H9 (cell line): ENCODE measurements around the gene SLC25A40. TPM values are rescaled to one million over a fixed set of nuclear protein-coding genes. Genes with fewer than 3 reads are reported as not detected.

Source experiments
- DNase-seq: peaks from one replicate; pipeline ENCODE4 v3.0.0-alpha.2; 2017
- H2AFZ ChIP-seq: one replicate; pipeline ENCODE4 v1.6.1; 2013; ENCODE audit warnings: mild to moderate bottlenecking, low read length, control low read depth, moderate library complexity
- H2AK5ac ChIP-seq: 2 replicates; pipeline ENCODE4 v1.6.1; 2013; ENCODE audit warnings: low read length, control low read depth, mixed read lengths; ENCODE audit not compliant: insufficient read length
- H2BK120ac ChIP-seq: one replicate; pipeline ENCODE4 v1.6.1; 2013; ENCODE audit warnings: low read depth, mild to moderate bottlenecking, low read length, control low read depth, inconsistent platforms; ENCODE audit not compliant: poor library complexity, severe bottlenecking
- H2BK12ac ChIP-seq: 2 replicates; pipeline ENCODE4 v1.6.1; 2013; ENCODE audit warnings: low read length, control low read depth, mixed read lengths, low read depth; ENCODE audit not compliant: insufficient read length
- H2BK15ac ChIP-seq: 2 replicates; pipeline ENCODE4 v1.6.1; 2013; ENCODE audit warnings: low read depth, low read length, control low read depth
- H2BK20ac ChIP-seq: one replicate; pipeline ENCODE4 v1.6.1; 2013; ENCODE audit warnings: low read depth, mild to moderate bottlenecking, low read length, control low read depth, inconsistent platforms; ENCODE audit not compliant: poor library complexity, severe bottlenecking
- H2BK5ac ChIP-seq: 2 replicates; pipeline ENCODE4 v1.6.1; 2013; ENCODE audit warnings: low read length, control low read depth, mixed read lengths; ENCODE audit not compliant: insufficient read length
- H3K14ac ChIP-seq: 2 replicates; pipeline ENCODE4 v1.6.1; 2013; ENCODE audit warnings: low read length, control low read depth; ENCODE audit not compliant: insufficient read depth
- H3K18ac ChIP-seq: 2 replicates; pipeline ENCODE4 v1.6.1; 2013; ENCODE audit warnings: low read depth, mild to moderate bottlenecking, mixed read lengths, low read length, control low read depth; ENCODE audit not compliant: insufficient read length
- H3K23ac ChIP-seq: 2 replicates; pipeline ENCODE4 v1.6.1; 2013; ENCODE audit warnings: low read length, control low read depth, mixed read lengths, low read depth; ENCODE audit not compliant: insufficient read length
- H3K23me2 ChIP-seq: 2 replicates; pipeline ENCODE4 v1.6.1; 2013; ENCODE audit warnings: low read depth, mild to moderate bottlenecking, mixed read lengths, low read length, control low read depth; ENCODE audit not compliant: insufficient read length, poor library complexity, severe bottlenecking
- H3K27ac ChIP-seq: 2 replicates; pipeline ENCODE4 v1.5.1; 2013; ENCODE audit warnings: low read length, control low read depth, mixed read lengths, low read depth; ENCODE audit not compliant: insufficient read length
- H3K27me3 ChIP-seq: 2 replicates; pipeline ENCODE4 v1.6.1; 2013; ENCODE audit warnings: low read length, control low read depth, inconsistent platforms; ENCODE audit not compliant: insufficient read depth
- H3K4ac ChIP-seq: 2 replicates; pipeline ENCODE4 v1.6.1; 2013; ENCODE audit warnings: low read depth, mild to moderate bottlenecking, control low read depth, inconsistent platforms, low read length, moderate library complexity
- H3K4me1 ChIP-seq: 2 replicates; pipeline ENCODE4 v1.6.1; 2013; ENCODE audit warnings: low read length, control low read depth, inconsistent platforms; ENCODE audit not compliant: insufficient read depth
- H3K4me2 ChIP-seq: 2 replicates; pipeline ENCODE4 v1.6.1; 2013; ENCODE audit warnings: low read length, control low read depth, mixed read lengths; ENCODE audit not compliant: insufficient read length, insufficient read depth
- H3K56ac ChIP-seq: 2 replicates; pipeline ENCODE4 v1.6.1; 2013; ENCODE audit warnings: low read depth, mild to moderate bottlenecking, mixed read lengths, low read length, control low read depth; ENCODE audit not compliant: insufficient read length
- H3K79me1 ChIP-seq: 2 replicates; pipeline ENCODE4 v1.6.1; 2013; ENCODE audit warnings: low read depth, mild to moderate bottlenecking, moderate library complexity, low read length, control low read depth, inconsistent platforms; ENCODE audit not compliant: insufficient read depth, poor library complexity, severe bottlenecking
- H3K79me2 ChIP-seq: 2 replicates; pipeline ENCODE4 v1.6.1; 2013; ENCODE audit warnings: low read length, control low read depth, inconsistent platforms; ENCODE audit not compliant: insufficient read depth
- H3K9ac ChIP-seq: 2 replicates; pipeline ENCODE4 v1.6.1; 2013; ENCODE audit warnings: low read length, control low read depth, mixed read lengths; ENCODE audit not compliant: insufficient read length; ENCODE audit errors: extremely low read depth
- H3K9me3 ChIP-seq: one replicate; pipeline ENCODE4 v1.6.1; 2013; ENCODE audit warnings: low read depth, low read length, inconsistent platforms; ENCODE audit not compliant: control insufficient read depth
- H3T11ph ChIP-seq: one replicate; pipeline ENCODE4 v1.6.1; 2013; ENCODE audit warnings: mild to moderate bottlenecking, low read length, control low read depth, inconsistent platforms
- H4K20me1 ChIP-seq: one replicate; pipeline ENCODE4 v1.6.1; 2013; ENCODE audit not compliant: control insufficient read depth, insufficient read length, insufficient read depth
- H4K5ac ChIP-seq: 2 replicates; pipeline ENCODE4 v1.6.1; 2013; ENCODE audit warnings: low read depth, mild to moderate bottlenecking, mixed read lengths, low read length, control low read depth; ENCODE audit not compliant: insufficient read length
- H4K8ac ChIP-seq: replicated peaks from 2 replicates; pipeline ENCODE4 v1.6.1; 2013; ENCODE audit warnings: low read length, control low read depth, mixed read lengths, low read depth; ENCODE audit not compliant: insufficient read length
- H4K91ac ChIP-seq: 2 replicates; pipeline ENCODE4 v1.6.1; 2013; ENCODE audit warnings: low read depth, mild to moderate bottlenecking, moderate library complexity, mixed read lengths, low read length, control low read depth; ENCODE audit not compliant: insufficient read length
- H3K27ac Mint-ChIP-seq, 3 experiments: 2 replicates in 2 of 3; 3 replicates in 1 of 3; pipeline ENCODE4 v1.8.0; 2020 to 2021; ENCODE audit warnings: mixed read lengths in 3 of 3, mild to moderate bottlenecking in 1 of 3, moderate library complexity in 1 of 3
- H3K27me3 Mint-ChIP-seq: 2 replicates; pipeline ENCODE4 v1.8.0; 2021; ENCODE audit warnings: low read depth, mild to moderate bottlenecking, moderate library complexity, mixed read lengths
- H3K36me3 Mint-ChIP-seq, 3 experiments: 2 replicates in 2 of 3; 3 replicates in 1 of 3; pipeline ENCODE4 v1.8.0; 2020 to 2021; ENCODE audit warnings: low read depth in 3 of 3, mixed read lengths in 3 of 3; ENCODE audit not compliant: insufficient read depth in 1 of 3
- H3K4me1 Mint-ChIP-seq, 2 experiments: 2 replicates each; pipeline ENCODE4 v1.8.0; 2020; ENCODE audit warnings: mixed read lengths in 2 of 2
- H3K4me3 Mint-ChIP-seq, 2 experiments: 2 replicates in 1 of 2; 3 replicates in 1 of 2; pipeline ENCODE4 v1.8.0; 2020 to 2021; ENCODE audit warnings: mild to moderate bottlenecking in 2 of 2, mixed read lengths in 2 of 2, moderate library complexity in 1 of 2
- H3K9me3 Mint-ChIP-seq, 2 experiments: 2 replicates in 1 of 2; 3 replicates in 1 of 2; pipeline ENCODE4 v1.8.0; 2020; ENCODE audit warnings: mild to moderate bottlenecking in 2 of 2, mixed read lengths in 2 of 2, moderate library complexity in 1 of 2
- WGBS: extraction: QIAGEN DNeasy Blood & Tissue Kit; methylation state at CpG from one replicate; pipeline ENCODE4 v1.1.7; 2013; ENCODE audit warnings: missing lambda C conversion rate, low lambda C conversion rate, mixed read lengths; ENCODE audit not compliant: insufficient read length; ENCODE audit errors: extremely low coverage; 5-methylcytosine and 5-hydroxymethylcytosine counted together
- total RNA-seq: library from RNA; stranded (reverse); gene quantifications from 2 replicates; pipeline ENCODE4 v1.2.1, GENCODE V29; 2021
- TF ChIP-seq, protein P1 (sequence below): fragments of 200-600 bp; sonication (generic); conservative IDR thresholded peaks from 3 replicates; pipeline ENCODE4 v1.8.0; 2021; ENCODE audit warnings: antibody characterized with exemption, mild to moderate bottlenecking

Gene SLC25A40
- total RNA-seq, 1 experiment from 2014 or later = 10.4 TPM

GRCh38 chr7:87852306-87852705 lies 23.9 kb downstream of the SLC25A40 start:
- DNase-seq = no peak
- peaks cover 4 to 6% of the 10 kb centered on the region in 2 experiments for H3K4me1 Mint-ChIP-seq
- no peak overlapping the region for H3K4ac ChIP-seq
- no peak overlapping the region for H2BK5ac ChIP-seq
- no peak overlapping the region for H3K27ac ChIP-seq
- no peak overlapping the region for H2BK120ac ChIP-seq
- H3K23me2 ChIP-seq = no peaks in the 10 kb centered on the region
- H4K5ac ChIP-seq = no peak overlapping the region
- H3K23ac ChIP-seq = no peak overlapping the region
- no peak overlapping the region for H3T11ph ChIP-seq
- no peaks in the 10 kb centered on the region for H3K79me1 ChIP-seq
- no peak overlapping the region for H2AK5ac ChIP-seq
- H3K27ac Mint-ChIP-seq = peak overlapping the region in 1 of 3 experiments; percentile 95; a peak in 2 of 7 replicates
- WGBS = no CpG with 5 or more reads among the region's 6 CpGs
- H3K27me3 Mint-ChIP-seq = no peaks in the 10 kb centered on the region
- H3K9me3 ChIP-seq = no peaks in the 10 kb centered on the region
- H3K9ac ChIP-seq = no peak overlapping the region
- H2BK20ac ChIP-seq = no peak overlapping the region
- no peak overlapping the region for H3K4me2 ChIP-seq
- no peak overlapping the region for H4K91ac ChIP-seq
- no peak overlapping the region for H4K8ac ChIP-seq
- no peak overlapping the region for H3K56ac ChIP-seq
- H3K18ac ChIP-seq = no peak overlapping the region
- no peaks in the 10 kb centered on the region for H3K9me3 Mint-ChIP-seq
- no peaks in the 10 kb centered on the region for H3K4me1 ChIP-seq
- H3K79me2 ChIP-seq = no peaks in the 10 kb centered on the region
- H3K27me3 ChIP-seq = no peaks in the 10 kb centered on the region; the same call in 1 of the 2 replicates
- TF ChIP-seq, protein P1, sequence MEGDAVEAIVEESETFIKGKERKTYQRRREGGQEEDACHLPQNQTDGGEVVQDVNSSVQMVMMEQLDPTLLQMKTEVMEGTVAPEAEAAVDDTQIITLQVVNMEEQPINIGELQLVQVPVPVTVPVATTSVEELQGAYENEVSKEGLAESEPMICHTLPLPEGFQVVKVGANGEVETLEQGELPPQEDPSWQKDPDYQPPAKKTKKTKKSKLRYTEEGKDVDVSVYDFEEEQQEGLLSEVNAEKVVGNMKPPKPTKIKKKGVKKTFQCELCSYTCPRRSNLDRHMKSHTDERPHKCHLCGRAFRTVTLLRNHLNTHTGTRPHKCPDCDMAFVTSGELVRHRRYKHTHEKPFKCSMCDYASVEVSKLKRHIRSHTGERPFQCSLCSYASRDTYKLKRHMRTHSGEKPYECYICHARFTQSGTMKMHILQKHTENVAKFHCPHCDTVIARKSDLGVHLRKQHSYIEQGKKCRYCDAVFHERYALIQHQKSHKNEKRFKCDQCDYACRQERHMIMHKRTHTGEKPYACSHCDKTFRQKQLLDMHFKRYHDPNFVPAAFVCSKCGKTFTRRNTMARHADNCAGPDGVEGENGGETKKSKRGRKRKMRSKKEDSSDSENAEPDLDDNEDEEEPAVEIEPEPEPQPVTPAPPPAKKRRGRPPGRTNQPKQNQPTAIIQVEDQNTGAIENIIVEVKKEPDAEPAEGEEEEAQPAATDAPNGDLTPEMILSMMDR = no peak
- H4K20me1 ChIP-seq = no peaks in the 10 kb centered on the region
- no peak overlapping the region for H2AFZ ChIP-seq
- no peak overlapping the region for H2BK12ac ChIP-seq
- H2BK15ac ChIP-seq = no peak overlapping the region
- H3K4me3 Mint-ChIP-seq = no peak overlapping the region
- peaks cover 5 to 29% (median 18%) of the 10 kb centered on the region in 3 experiments; a peak in 6 of 7 replicates for H3K36me3 Mint-ChIP-seq
- no peak overlapping the region for H3K14ac ChIP-seq
